GM23338 (cell line): ENCODE measurements around the gene CLDN6.

Source experiments
- CTCF ChIP-seq, 2 experiments: fragments of 200-600 bp in 1 of 2; sonication (generic) in 1 of 2; conservative IDR thresholded peaks; 2 replicates each; pipeline versions ENCODE4 v1.5.1 to v1.6.1; 2016 to 2017; ENCODE audit warnings: antibody characterized with exemption in 2 of 2, low read depth in 2 of 2, mild to moderate bottlenecking in 2 of 2, moderate library complexity in 1 of 2
- REST ChIP-seq: IDR thresholded peaks from one replicate; pipeline ENCODE4 v1.6.1; 2018; ENCODE audit warnings: antibody characterized with exemption; ENCODE audit not compliant: unreplicated experiment

GRCh38 chr16:2966043-2966807, 51.8 kb downstream of the CLDN6 start:
- TF ChIP-seq CTCF (conservative IDR thresholded peaks at IDR 0.05; ENCODE audit: low read depth in 2 of 2) (no peak), REST (no peak)
